ENCODE results near the gene SNRPA.
"Not testable (repeated sequence)": the region's sequence is repeated elsewhere in the genome, so short reads cannot be mapped to it uniquely, and the experiment has no call there.

SNRPA gene

DNA sequence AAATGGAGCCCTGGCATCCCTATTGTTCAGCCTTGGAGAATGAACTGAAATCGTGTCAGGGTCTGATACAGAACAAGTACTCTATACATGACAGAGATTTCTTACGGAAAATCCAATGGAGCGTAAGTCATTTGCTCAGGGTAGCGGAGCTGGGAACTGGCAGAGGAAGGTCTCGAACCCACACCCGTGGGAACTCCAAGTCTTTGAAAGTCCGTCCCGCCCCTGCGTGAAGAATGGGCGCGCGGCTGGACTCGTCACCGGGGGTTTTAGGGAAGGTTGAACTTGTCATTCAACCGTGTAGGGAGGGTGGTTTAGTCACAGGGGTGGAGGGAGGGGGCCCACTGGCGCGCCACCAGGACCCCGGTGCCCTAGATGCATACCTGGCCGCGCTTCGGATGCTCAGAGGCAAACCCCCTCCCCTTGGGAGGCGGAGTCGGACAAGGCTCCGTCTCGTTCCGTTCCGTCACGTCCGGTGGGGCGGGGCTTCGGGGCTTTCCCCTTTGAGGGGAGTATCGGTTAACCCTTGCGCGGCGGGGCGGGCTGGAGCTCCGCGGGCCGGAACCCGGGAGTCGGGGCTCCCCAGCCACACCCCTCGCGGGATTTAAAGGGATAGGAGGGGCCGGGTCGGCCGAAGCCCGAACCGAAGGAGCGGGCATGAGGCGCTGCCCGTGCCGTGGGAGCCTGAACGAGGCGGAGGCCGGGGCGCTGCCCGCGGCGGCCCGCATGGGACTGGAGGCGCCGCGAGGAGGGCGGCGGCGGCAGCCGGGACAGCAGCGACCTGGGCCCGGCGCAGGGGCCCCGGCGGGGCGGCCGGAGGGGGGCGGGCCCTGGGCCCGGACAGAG is 34.3 kb upstream of the SNRPA start, which contains the start of the genes COQ8B and ITPKC:
Gene COQ8B (minus strand): TSS at position 405 of the 843 bp plus-strand sequence. CDS start 2,254 bp downstream, outside the sequence.
Gene ITPKC (plus strand): TSS at position 631 of the 843 bp plus-strand sequence. CDS start 24 bp downstream, at position 655.
- ATAC-seq (ENCODE audit: low read depth) = peak; percentile 75
- Mint-ChIP-seq H3K36me3 (peaks cover 14% of the 10 kb centered on the region), H3K27me3 (no peaks in the 10 kb centered on the region)

DNA sequence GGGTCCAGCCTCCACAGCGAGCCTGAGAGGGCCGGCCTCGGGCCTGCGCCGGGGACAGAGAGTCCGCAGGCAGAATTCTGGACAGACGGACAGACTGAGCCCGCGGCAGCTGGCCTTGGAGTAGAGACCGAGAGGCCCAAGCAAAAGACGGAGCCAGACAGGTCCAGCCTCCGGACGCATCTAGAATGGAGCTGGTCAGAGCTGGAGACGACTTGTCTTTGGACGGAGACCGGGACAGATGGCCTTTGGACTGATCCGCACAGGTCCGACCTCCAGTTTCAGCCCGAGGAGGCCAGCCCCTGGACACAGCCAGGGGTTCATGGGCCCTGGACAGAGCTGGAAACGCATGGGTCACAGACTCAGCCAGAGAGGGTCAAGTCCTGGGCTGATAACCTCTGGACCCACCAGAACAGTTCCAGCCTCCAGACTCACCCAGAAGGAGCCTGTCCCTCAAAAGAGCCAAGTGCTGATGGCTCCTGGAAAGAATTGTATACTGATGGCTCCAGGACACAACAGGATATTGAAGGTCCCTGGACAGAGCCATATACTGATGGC is 33.6 kb upstream of the SNRPA start:
- DNase-seq (ENCODE audit: low spot score in 2 of 2) (no peak), ATAC-seq (ENCODE audit: low read depth) (no peak)
- peaks cover 14% of the 10 kb centered on the region for H3K36me3 Mint-ChIP-seq
- H3K9me3 Mint-ChIP-seq = no peaks in the 10 kb centered on the region
- no peaks in the 10 kb centered on the region for H3K27me3 Mint-ChIP-seq
- peaks cover 43% of the 10 kb centered on the region for H3K4me1 Mint-ChIP-seq
- H3K27ac Mint-ChIP-seq = peak overlapping the region; percentile 98
- peak overlapping the region; percentile 89 for H3K4me3 Mint-ChIP-seq

More for the DNA sequence above, 34.3 kb upstream of the SNRPA start, which contains the start of the genes COQ8B and ITPKC:
- Mint-ChIP-seq H3K27ac (peak within 1 kb of the TSS; percentile 98), H3K4me3 (peak within 1 kb of the TSS; percentile 89), H3K9me3 (no peaks in the 10 kb centered on the region), H3K4me1 (peaks cover 41% of the 10 kb centered on the region)
- DNase-seq (ENCODE audit: low spot score in 2 of 2) = peak; percentile 99

- Mint-ChIP-seq H3K36me3 (peaks cover 12% of the 10 kb centered on the region), H3K4me3 (peak overlapping the region; percentile 89), H3K27ac (peak overlapping the region; percentile 98), H3K4me1 (peaks cover 46% of the 10 kb centered on the region), H3K9me3 (no peaks in the 10 kb centered on the region), H3K27me3 (no peaks in the 10 kb centered on the region)
- peak in 1 of 2 donors; percentile 23 for DNase-seq (ENCODE audit: low spot score in 2 of 2)
- ATAC-seq (ENCODE audit: low read depth) = no peak
These were observed 32.9 kb upstream of the SNRPA start for GRCh38 chr19:40717880-40718773.

DNA sequence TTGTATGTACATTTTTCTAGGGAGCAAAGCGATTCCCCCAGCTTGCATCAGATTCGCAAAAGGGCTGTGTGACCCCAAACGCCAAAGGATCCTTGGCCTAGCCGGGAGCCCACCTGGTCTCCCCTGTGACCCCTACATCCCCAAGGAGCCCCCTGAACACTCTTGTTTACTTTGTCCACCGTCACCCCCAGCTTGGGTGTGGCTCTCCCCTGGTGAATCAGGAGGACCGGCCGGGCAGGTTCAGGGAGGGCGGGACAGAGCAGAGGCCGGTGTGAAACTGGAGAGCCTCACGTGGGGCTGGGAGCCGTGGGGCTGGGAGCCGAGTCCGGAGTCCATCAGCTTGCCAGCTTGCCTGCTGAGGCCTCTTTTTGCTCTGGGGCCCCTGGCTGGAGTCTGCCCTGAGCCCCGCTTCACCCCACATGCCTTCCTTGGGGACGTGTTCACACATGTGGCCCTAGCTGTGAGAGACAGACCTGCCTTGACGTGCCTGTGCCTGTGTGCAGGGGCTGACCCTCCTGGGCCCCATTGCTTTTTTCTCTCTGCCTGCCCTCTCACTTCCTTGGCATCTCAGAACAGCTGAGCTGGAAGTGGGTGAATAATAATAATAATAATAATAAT is 32.1 kb upstream of the SNRPA start:
- Mint-ChIP-seq H3K27me3 (no peaks in the 10 kb centered on the region), H3K4me1 (peaks cover 47% of the 10 kb centered on the region), H3K36me3 (peaks cover 16% of the 10 kb centered on the region), H3K27ac (peak overlapping the region; percentile 89), H3K4me3 (peak overlapping the region; percentile 89), H3K9me3 (no peaks in the 10 kb centered on the region)
- DNase-seq (ENCODE audit: low spot score in 2 of 2) (peak in 1 of 2 donors; percentile 22), ATAC-seq (ENCODE audit: low read depth) (no peak)

DNA sequence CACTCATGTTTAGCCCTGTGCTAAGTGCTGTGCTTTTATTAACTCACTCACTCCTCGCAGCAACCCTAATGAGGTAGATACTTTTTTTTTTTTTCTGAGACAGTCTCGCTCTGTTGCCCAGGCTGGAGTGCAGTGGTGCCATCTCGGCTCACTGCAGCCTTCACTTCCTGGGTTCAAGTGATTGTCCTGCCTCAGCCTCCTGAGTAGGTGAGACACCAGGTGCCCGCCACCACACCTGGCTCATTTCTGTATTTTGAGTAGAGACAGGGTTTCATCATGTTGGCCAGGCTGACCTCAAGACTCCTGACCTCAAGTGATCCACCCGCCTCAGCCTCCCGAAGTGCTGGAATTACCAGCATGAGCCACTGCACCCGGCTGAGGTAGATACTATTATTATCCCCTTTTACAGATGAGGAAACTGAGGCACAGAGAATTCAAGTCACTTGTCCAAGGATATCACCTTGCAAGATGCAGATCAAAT is 31.5 kb upstream of the SNRPA start:
- ATAC-seq (ENCODE audit: low read depth) (no peak), DNase-seq (ENCODE audit: low spot score in 2 of 2) (no peak)
- Mint-ChIP-seq H3K9me3 (no peaks in the 10 kb centered on the region), H3K27me3 (no peaks in the 10 kb centered on the region), H3K27ac (peak overlapping the region; percentile 89), H3K36me3 (peaks cover 16% of the 10 kb centered on the region), H3K4me3 (peak overlapping the region; percentile 89), H3K4me1 (peaks cover 45% of the 10 kb centered on the region)

DNA sequence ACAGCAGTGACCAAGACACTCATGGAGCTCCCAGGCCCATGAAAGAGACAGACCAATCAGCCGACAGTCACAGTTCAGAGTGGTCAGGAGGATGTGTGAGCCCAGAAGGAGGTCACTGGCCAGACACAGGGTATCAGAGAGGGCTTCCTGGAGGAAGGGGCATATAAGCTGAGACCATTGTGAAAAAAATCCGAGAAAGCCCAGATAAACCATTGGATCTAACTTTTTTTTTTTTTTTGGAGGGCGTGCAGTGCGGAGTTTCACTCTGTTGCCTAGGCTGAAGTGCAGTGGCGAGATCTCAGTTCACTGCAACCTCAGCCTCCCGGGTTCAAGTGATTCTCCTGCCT is 29.9 kb upstream of the SNRPA start:
- Mint-ChIP-seq H3K36me3 (peaks cover 20% of the 10 kb centered on the region), H3K27ac (peak overlapping the region; percentile 8), H3K4me1 (peaks cover 33% of the 10 kb centered on the region), H3K9me3 (no peaks in the 10 kb centered on the region), H3K4me3 (peak overlapping the region; percentile 58), H3K27me3 (no peaks in the 10 kb centered on the region)
- ATAC-seq (ENCODE audit: low read depth) = no peak
- no peak for DNase-seq (ENCODE audit: low spot score in 2 of 2)

GRCh38 chr19:40721936-40722661 is 28.9 kb upstream of the SNRPA start:
- Mint-ChIP-seq H3K9me3 (no peaks in the 10 kb centered on the region), H3K36me3 (peaks cover 20% of the 10 kb centered on the region), H3K27ac (no peak overlapping the region), H3K4me1 (peaks cover 32% of the 10 kb centered on the region), H3K27me3 (no peaks in the 10 kb centered on the region), H3K4me3 (no peak overlapping the region)
- ATAC-seq (ENCODE audit: low read depth) (no peak), DNase-seq (ENCODE audit: low spot score in 2 of 2) (no peak)

GRCh38 chr19:40723661-40724254 is 27.2 kb upstream of the SNRPA start:
- Mint-ChIP-seq H3K4me1 (peaks cover 24% of the 10 kb centered on the region), H3K27ac (no peak overlapping the region), H3K36me3 (peaks cover 24% of the 10 kb centered on the region)

GRCh38 chr19:40724315-40724714 is 26.7 kb upstream of the SNRPA start:
- ATAC-seq (ENCODE audit: low read depth) = no peak
- H3K4me3 Mint-ChIP-seq = no peak overlapping the region
- H3K4me1 Mint-ChIP-seq = peaks cover 20% of the 10 kb centered on the region
- H3K27ac Mint-ChIP-seq = no peak overlapping the region
- H3K27me3 Mint-ChIP-seq = no peaks in the 10 kb centered on the region
- no peaks in the 10 kb centered on the region for H3K9me3 Mint-ChIP-seq
- peaks cover 24% of the 10 kb centered on the region for H3K36me3 Mint-ChIP-seq
- no peak for DNase-seq (ENCODE audit: low spot score in 2 of 2)

More at GRCh38 chr19:40723661-40724254, 27.2 kb upstream of the SNRPA start:
- no peaks in the 10 kb centered on the region for H3K27me3 Mint-ChIP-seq
- no peak overlapping the region for H3K4me3 Mint-ChIP-seq
- no peaks in the 10 kb centered on the region for H3K9me3 Mint-ChIP-seq
- ATAC-seq (ENCODE audit: low read depth) (no peak), DNase-seq (ENCODE audit: low spot score in 2 of 2) (no peak)

DNA sequence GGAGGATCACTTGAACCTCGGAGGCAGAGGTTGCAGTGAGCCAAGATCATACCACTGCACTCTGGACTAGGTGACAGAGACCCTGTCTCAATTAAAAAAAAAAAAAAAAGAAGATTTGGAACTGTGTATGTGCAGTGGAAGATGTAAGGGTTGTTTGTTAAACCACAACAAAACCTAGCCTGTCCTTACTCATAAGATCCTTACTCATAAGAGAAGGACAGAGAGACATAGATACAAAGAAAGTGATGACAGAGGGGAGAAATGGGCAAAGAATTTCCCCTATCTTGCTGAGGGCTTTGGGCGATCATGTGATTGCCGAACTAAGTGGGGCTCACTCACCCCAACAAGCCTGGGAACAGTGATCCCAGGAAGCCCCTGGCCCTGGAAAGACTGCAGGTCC is 26.1 kb upstream of the SNRPA start:
- Mint-ChIP-seq H3K4me3 (no peak overlapping the region), H3K9me3 (no peaks in the 10 kb centered on the region), H3K27me3 (no peaks in the 10 kb centered on the region), H3K36me3 (peaks cover 24% of the 10 kb centered on the region), H3K27ac (no peak overlapping the region), H3K4me1 (peaks cover 20% of the 10 kb centered on the region)
- no peak for ATAC-seq (ENCODE audit: low read depth)
- DNase-seq (ENCODE audit: low spot score in 2 of 2) = no peak

DNA sequence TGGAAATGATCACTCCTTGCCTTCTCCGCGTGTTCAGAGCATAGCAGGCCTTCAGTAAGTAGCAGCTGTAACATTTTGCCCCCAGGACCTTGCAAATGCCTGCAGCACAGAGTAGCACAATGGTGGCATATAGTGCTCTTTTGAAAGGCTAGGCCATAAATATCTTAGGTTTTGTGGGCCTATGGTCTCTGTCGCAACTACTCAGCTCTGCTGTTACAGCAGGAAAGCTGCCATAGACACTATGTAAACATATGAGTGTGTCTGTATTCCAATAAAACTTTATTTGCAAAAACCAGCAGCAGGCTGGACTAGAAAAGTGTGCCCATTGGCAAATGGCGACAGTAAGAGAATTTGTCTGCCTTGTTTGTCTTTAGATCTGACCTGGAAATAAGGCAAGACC is 24.7 kb upstream of the SNRPA start:
- H3K36me3 Mint-ChIP-seq = peaks cover 22% of the 10 kb centered on the region
- no peak overlapping the region for H3K4me3 Mint-ChIP-seq
- H3K27ac Mint-ChIP-seq = no peak overlapping the region
- DNase-seq (ENCODE audit: low spot score in 2 of 2) (no peak), ATAC-seq (ENCODE audit: low read depth) (no peak)
- no peaks in the 10 kb centered on the region for H3K9me3 Mint-ChIP-seq
- H3K27me3 Mint-ChIP-seq = no peaks in the 10 kb centered on the region
- peaks cover 13% of the 10 kb centered on the region for H3K4me1 Mint-ChIP-seq

GRCh38 chr19:40730065-40730464 is 20.9 kb upstream of the SNRPA start:
- ATAC-seq (ENCODE audit: low read depth); H3K27ac Mint-ChIP-seq; H3K4me1 Mint-ChIP-seq; DNase-seq (ENCODE audit: low spot score in 2 of 2); H3K27me3 Mint-ChIP-seq; H3K4me3 Mint-ChIP-seq; H3K9me3 Mint-ChIP-seq: not testable (repeated sequence)
- peaks cover 32% of the 10 kb centered on the region for H3K36me3 Mint-ChIP-seq
